ENCODE results near the gene FREM2.

FREM2 gene

GRCh38 chr13:38863536-38863935, 176.7 kb downstream of the FREM2 start:
- FAIRE-seq (no peak), DNase-seq (ENCODE audit: insufficient read length, low spot score) (no peak)

GRCh38 chr13:38866649-38867048, 179.8 kb downstream of the FREM2 start:
- no peak for FAIRE-seq
- DNase-seq (ENCODE audit: insufficient read length, low spot score) = no peak
- TF ChIP-seq POLR2AphosphoS5 (IDR thresholded peaks at IDR 0.05; ENCODE audit: low read depth, low read length) (no peak), POLR2A (IDR thresholded peaks at IDR 0.05; ENCODE audit: low read depth, low read length) (no peak), TAF1 (IDR thresholded peaks at IDR 0.05; ENCODE audit: low read depth, low read length) (no peak), POU2F2 (IDR thresholded peaks at IDR 0.05; ENCODE audit: low read depth, low read length) (no peak), SPI1 (IDR thresholded peaks at IDR 0.05; ENCODE audit: low read depth, low read length) (no peak)

More at GRCh38 chr13:38863536-38863935, 176.7 kb downstream of the FREM2 start:
- TF ChIP-seq POU2F2 (IDR thresholded peaks at IDR 0.05; ENCODE audit: low read depth, low read length) (no peak), PAX5 (IDR thresholded peaks at IDR 0.05; ENCODE audit: insufficient read depth, low read length, severe bottlenecking) (no peak), POLR2A (IDR thresholded peaks at IDR 0.05; ENCODE audit: low read depth, low read length) (no peak), POLR2AphosphoS5 (IDR thresholded peaks at IDR 0.05; ENCODE audit: low read depth, low read length) (no peak), SPI1 (IDR thresholded peaks at IDR 0.05; ENCODE audit: low read depth, low read length) (no peak), TAF1 (IDR thresholded peaks at IDR 0.05; ENCODE audit: low read depth, low read length) (no peak)

GRCh38 chr13:38868399-38868798, 181.5 kb downstream of the FREM2 start:
- no peak for FAIRE-seq

DNA sequence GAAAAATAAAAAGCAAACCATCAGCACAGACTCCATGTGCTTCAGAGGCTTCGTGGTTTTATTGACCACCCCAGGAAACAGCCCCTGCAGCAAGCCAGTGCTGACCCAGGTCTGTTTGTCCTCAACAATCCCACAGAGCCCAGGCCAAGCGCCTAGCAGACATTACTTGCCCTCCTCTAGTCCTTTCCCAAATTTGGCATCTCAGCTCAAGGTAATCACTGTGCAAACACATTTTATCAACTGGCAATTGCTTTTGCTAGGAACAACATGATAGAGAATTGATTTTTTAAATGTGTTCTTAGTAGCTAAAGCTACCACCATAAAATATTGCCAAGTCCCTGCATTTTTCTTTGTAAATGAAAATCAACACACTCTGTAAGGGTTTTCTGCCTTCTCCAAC, 182.0 kb downstream of the FREM2 start:
- DNase-seq (ENCODE audit: insufficient read length, low spot score) = no peak
- FAIRE-seq = no peak
- TF ChIP-seq TAF1 (IDR thresholded peaks at IDR 0.05; ENCODE audit: low read depth, low read length) (no peak), POLR2AphosphoS5 (IDR thresholded peaks at IDR 0.05; ENCODE audit: low read depth, low read length) (no peak), SPI1 (IDR thresholded peaks at IDR 0.05; ENCODE audit: low read depth, low read length) (no peak), POU2F2 (IDR thresholded peaks at IDR 0.05; ENCODE audit: low read depth, low read length) (no peak), POLR2A (IDR thresholded peaks at IDR 0.05; ENCODE audit: low read depth, low read length) (no peak), PAX5 (IDR thresholded peaks at IDR 0.05; ENCODE audit: insufficient read depth, low read length, severe bottlenecking) (no peak)

More at GRCh38 chr13:38868399-38868798, 181.5 kb downstream of the FREM2 start:
- no peak for DNase-seq (ENCODE audit: insufficient read length, low spot score)
- TF ChIP-seq POLR2A (IDR thresholded peaks at IDR 0.05; ENCODE audit: low read depth, low read length) = no peak
- TF ChIP-seq PAX5 (IDR thresholded peaks at IDR 0.05; ENCODE audit: insufficient read depth, low read length, severe bottlenecking) = no peak
- TF ChIP-seq SPI1 (IDR thresholded peaks at IDR 0.05; ENCODE audit: low read depth, low read length) = no peak
- TF ChIP-seq POU2F2 (IDR thresholded peaks at IDR 0.05; ENCODE audit: low read depth, low read length) = no peak
- no peak for TF ChIP-seq TAF1 (IDR thresholded peaks at IDR 0.05; ENCODE audit: low read depth, low read length)
- no peak for TF ChIP-seq POLR2AphosphoS5 (IDR thresholded peaks at IDR 0.05; ENCODE audit: low read depth, low read length)

- TF ChIP-seq POLR2AphosphoS5 (IDR thresholded peaks at IDR 0.05; ENCODE audit: low read depth, low read length) (no peak), POLR2A (IDR thresholded peaks at IDR 0.05; ENCODE audit: low read depth, low read length) (no peak), POU2F2 (IDR thresholded peaks at IDR 0.05; ENCODE audit: low read depth, low read length) (no peak), PAX5 (IDR thresholded peaks at IDR 0.05; ENCODE audit: insufficient read depth, low read length, severe bottlenecking) (no peak), SPI1 (IDR thresholded peaks at IDR 0.05; ENCODE audit: low read depth, low read length) (no peak), TAF1 (IDR thresholded peaks at IDR 0.05; ENCODE audit: low read depth, low read length) (no peak)
- no peak for FAIRE-seq
These were observed 184.4 kb downstream of the FREM2 start for GRCh38 chr13:38871275-38871674.

DNA sequence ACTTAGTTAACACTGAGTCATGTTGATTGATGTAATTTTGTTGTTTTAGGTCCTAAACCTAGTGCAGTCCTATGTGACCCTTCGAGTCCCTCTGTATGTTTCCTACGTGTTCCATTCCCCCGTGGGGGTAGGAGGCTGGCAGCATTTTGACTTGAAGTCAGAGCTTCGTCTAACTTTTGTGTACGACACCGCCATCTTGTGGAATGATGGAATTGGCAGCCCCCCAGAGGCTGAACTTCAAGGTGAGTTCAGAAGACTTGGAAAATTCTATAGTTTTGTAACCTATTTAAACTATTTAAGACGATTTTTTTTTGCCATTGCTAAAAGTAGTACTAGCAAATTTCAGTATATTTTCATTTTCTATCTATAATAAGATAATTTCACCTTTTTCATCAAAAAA, 185.8 kb downstream of the FREM2 start:
- TF ChIP-seq SPI1 (IDR thresholded peaks at IDR 0.05; ENCODE audit: low read depth, low read length) (no peak), POLR2A (IDR thresholded peaks at IDR 0.05; ENCODE audit: low read depth, low read length) (no peak), POLR2AphosphoS5 (IDR thresholded peaks at IDR 0.05; ENCODE audit: low read depth, low read length) (no peak), POU2F2 (IDR thresholded peaks at IDR 0.05; ENCODE audit: low read depth, low read length) (no peak), TAF1 (IDR thresholded peaks at IDR 0.05; ENCODE audit: low read depth, low read length) (no peak), PAX5 (IDR thresholded peaks at IDR 0.05; ENCODE audit: insufficient read depth, low read length, severe bottlenecking) (no peak)
- peak; percentile 33 for FAIRE-seq
- peak; percentile 2 for DNase-seq (ENCODE audit: insufficient read length, low spot score)

More at GRCh38 chr13:38871275-38871674, 184.4 kb downstream of the FREM2 start:
- no peak for DNase-seq (ENCODE audit: insufficient read length, low spot score)

GRCh38 chr13:38875186-38875875, 188.5 kb downstream of the FREM2 start:
- no peak for TF ChIP-seq PAX5 (IDR thresholded peaks at IDR 0.05; ENCODE audit: insufficient read depth, low read length, severe bottlenecking)
- TF ChIP-seq POLR2AphosphoS5 (IDR thresholded peaks at IDR 0.05; ENCODE audit: low read depth, low read length) = no peak
- no peak for TF ChIP-seq POLR2A (IDR thresholded peaks at IDR 0.05; ENCODE audit: low read depth, low read length)
- no peak for TF ChIP-seq TAF1 (IDR thresholded peaks at IDR 0.05; ENCODE audit: low read depth, low read length)
- no peak for TF ChIP-seq POU2F2 (IDR thresholded peaks at IDR 0.05; ENCODE audit: low read depth, low read length)
- TF ChIP-seq SPI1 (IDR thresholded peaks at IDR 0.05; ENCODE audit: low read depth, low read length) = no peak
- FAIRE-seq (no peak), DNase-seq (ENCODE audit: insufficient read length, low spot score) (no peak)

DNA sequence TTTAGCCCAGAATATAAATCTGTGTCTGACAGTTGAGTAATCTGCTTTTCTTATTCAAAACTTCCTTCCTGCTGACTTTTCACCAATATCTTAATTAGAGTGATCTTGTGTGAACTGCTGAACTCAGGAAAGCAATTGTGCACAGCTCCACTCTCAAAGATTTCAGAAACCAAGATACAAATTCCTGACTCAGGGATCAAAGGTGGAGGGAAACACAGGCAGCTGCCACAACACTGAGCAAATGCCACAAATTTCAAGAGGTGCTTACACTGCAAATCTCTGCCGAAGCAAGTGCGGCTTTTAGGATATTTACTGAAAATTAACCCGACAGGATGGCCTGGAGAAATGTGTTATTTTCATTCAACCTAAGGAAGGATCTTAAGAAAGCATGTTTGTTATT, 192.4 kb downstream of the FREM2 start:
- DNase-seq (ENCODE audit: insufficient read length, low spot score) (no peak), FAIRE-seq (no peak)
- TF ChIP-seq POU2F2 (IDR thresholded peaks at IDR 0.05; ENCODE audit: low read depth, low read length) = no peak

DNA sequence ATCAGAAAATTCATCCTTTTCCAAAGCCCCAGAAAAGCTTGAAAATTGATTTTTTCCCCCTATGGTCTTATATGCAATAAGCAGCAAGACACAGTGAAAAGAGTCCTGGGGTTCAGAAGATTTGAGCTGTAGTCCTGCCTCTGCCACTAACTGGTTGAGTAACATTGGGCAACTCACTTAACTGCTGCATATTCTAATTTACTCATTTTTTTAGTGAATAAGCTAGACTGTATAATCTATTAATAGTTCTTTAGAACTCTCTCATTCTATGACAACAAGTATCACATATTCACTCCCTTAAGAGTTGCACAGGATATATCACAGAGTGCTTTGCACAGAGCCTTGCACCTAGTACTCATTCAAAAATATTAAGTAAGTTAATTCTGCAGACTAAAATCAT, 192.9 kb downstream of the FREM2 start:
- FAIRE-seq = no peak
- TF ChIP-seq TAF1 (IDR thresholded peaks at IDR 0.05; ENCODE audit: low read depth, low read length) = no peak
- TF ChIP-seq SPI1 (IDR thresholded peaks at IDR 0.05; ENCODE audit: low read depth, low read length) = no peak
- no peak for TF ChIP-seq POU2F2 (IDR thresholded peaks at IDR 0.05; ENCODE audit: low read depth, low read length)
- TF ChIP-seq POLR2A (IDR thresholded peaks at IDR 0.05; ENCODE audit: low read depth, low read length) = no peak
- no peak for TF ChIP-seq PAX5 (IDR thresholded peaks at IDR 0.05; ENCODE audit: insufficient read depth, low read length, severe bottlenecking)
- TF ChIP-seq POLR2AphosphoS5 (IDR thresholded peaks at IDR 0.05; ENCODE audit: low read depth, low read length) = no peak
- no peak for DNase-seq (ENCODE audit: insufficient read length, low spot score)

DNA sequence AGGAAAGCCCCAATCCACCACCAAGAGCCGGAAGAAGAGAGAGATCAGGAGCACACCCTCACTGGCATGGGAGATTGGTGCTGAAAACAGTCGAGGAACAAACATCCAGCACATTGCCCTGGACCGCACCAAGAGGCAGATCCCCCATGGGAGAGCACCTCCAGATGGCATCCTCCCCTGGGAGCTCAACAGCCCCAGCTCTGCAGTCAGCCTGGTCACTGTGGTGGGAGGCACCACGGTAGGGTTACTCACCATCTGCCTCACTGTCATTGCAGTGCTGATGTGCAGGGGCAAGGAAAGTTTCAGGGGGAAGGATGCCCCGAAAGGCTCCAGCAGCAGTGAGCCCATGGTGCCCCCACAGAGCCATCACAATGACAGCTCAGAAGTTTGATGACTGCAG, 193.5 kb downstream of the FREM2 start:
- TF ChIP-seq SPI1 (IDR thresholded peaks at IDR 0.05; ENCODE audit: low read depth, low read length) = no peak
- no peak for TF ChIP-seq POU2F2 (IDR thresholded peaks at IDR 0.05; ENCODE audit: low read depth, low read length)
- no peak for TF ChIP-seq PAX5 (IDR thresholded peaks at IDR 0.05; ENCODE audit: insufficient read depth, low read length, severe bottlenecking)
- TF ChIP-seq POLR2AphosphoS5 (IDR thresholded peaks at IDR 0.05; ENCODE audit: low read depth, low read length) = no peak
- no peak for TF ChIP-seq POLR2A (IDR thresholded peaks at IDR 0.05; ENCODE audit: low read depth, low read length)
- no peak for TF ChIP-seq TAF1 (IDR thresholded peaks at IDR 0.05; ENCODE audit: low read depth, low read length)
- FAIRE-seq (no peak), DNase-seq (ENCODE audit: insufficient read length, low spot score) (no peak)
